ENCODE results near the gene TP53. TPM values are rescaled to one million over a fixed set of nuclear protein-coding genes. Genes with fewer than 3 reads are reported as not detected.

TP53 gene
- total and polyA plus RNA-seq, 9 of the 15 experiments (the other 6 are each of a cell fraction or from before 2014, with no cell fraction given), result 2.8 to 14.0 (median 7.1) TPM

DNA sequence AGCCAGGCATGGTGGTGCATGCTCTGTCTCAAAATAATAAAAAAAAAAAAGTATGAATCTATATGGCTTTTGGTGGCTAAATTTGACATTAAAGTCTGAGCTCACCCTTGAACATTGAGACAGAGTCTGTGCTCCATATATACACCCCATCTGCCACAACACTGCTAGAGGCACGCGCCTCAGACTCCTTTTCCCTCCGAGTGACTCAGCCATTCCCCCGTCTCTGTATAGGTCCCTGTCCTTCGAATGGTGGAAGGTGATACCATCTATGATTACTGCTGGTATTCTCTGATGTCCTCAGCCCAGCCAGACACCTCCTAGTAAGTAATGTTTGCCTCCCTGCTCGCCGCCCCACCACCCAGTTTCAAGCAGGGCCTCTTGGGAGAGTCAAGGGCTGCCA, 13.2 kb upstream of the TP53 start (continued):
- TF ChIP-seq, protein P1, sequence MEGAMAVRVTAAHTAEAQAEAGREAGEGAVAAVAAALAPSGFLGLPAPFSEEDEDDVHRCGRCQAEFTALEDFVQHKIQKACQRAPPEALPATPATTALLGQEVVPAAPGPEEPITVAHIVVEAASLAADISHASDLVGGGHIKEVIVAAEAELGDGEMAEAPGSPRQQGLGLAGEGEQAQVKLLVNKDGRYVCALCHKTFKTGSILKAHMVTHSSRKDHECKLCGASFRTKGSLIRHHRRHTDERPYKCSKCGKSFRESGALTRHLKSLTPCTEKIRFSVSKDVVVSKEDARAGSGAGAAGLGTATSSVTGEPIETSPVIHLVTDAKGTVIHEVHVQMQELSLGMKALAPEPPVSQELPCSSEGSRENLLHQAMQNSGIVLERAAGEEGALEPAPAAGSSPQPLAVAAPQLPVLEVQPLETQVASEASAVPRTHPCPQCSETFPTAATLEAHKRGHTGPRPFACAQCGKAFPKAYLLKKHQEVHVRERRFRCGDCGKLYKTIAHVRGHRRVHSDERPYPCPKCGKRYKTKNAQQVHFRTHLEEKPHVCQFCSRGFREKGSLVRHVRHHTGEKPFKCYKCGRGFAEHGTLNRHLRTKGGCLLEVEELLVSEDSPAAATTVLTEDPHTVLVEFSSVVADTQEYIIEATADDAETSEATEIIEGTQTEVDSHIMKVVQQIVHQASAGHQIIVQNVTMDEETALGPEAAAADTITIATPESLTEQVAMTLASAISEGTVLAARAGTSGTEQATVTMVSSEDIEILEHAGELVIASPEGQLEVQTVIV (CRISPR knock-in tag; IDR thresholded peaks at IDR 0.05; ENCODE audit: borderline replicate concordance), result no peak
- TF ChIP-seq TARDBP (IDR thresholded peaks at IDR 0.05) (no peak), JUN (IDR thresholded peaks at IDR 0.05; ENCODE audit: borderline replicate concordance, low read depth, low read length) (0 out of 2 replicates have a peak, but pooled peaks have one; percentile 47), JUN (CRISPR knock-in tag; IDR thresholded peaks at IDR 0.05; ENCODE audit: borderline replicate concordance) (no peak), ZNF224 (CRISPR knock-in tag; IDR thresholded peaks at IDR 0.05) (no peak), L3MBTL2 (IDR thresholded peaks at IDR 0.05) (peak; percentile 95), FOSL1 (tag; conservative IDR thresholded peaks at IDR 0.05) (peak; percentile 69), ZNF766 (CRISPR knock-in tag; conservative IDR thresholded peaks at IDR 0.05) (no peak), RCOR1 (IDR thresholded peaks at IDR 0.05; ENCODE audit: borderline replicate concordance in 1 of 2, low read depth in 2 of 2, low read length in 2 of 2) (0 out of 4 replicates have a peak, but pooled peaks of 1 of the 2 experiments have one; percentile 18), MYC (IDR thresholded peaks at IDR 0.05; ENCODE audit: low read depth, low read length) (peak; percentile 36; the same call in 1 of the 2 replicates), MYC (CRISPR knock-in tag; IDR thresholded peaks at IDR 0.05; ENCODE audit: borderline replicate concordance, low read depth) (no peak), CBX3 (IDR thresholded peaks at IDR 0.05; ENCODE audit: borderline replicate concordance in 1 of 2, low read length in 2 of 2) (no peak), BHLHE40 (IDR thresholded peaks at IDR 0.05; ENCODE audit: low read length) (peak; percentile 36; the same call in 1 of the 2 replicates), MAFK (IDR thresholded peaks at IDR 0.05; ENCODE audit: low read length) (peak; percentile 28; the same call in 1 of the 2 replicates), ZNF143 (CRISPR knock-in tag; IDR thresholded peaks at IDR 0.05) (no peak), MECOM (CRISPR knock-in tag; IDR thresholded peaks at IDR 0.05) (peak; percentile 92)
